Measurements from ENCODE around the gene LMBR1L.

The LMBR1L gene

GRCh38 chr12:49110464-49111155 is at the start of gene LMBR1L:
LMBR1L (minus strand) TSS chr12:49110847; CDS start chr12:49110555, 292 bp downstream.
- peak; percentile 98 for DNase-seq (ENCODE audit: low read depth)
- peak within 1 kb of the TSS; percentile 82 for H3K4me3 ChIP-seq (ENCODE audit: control insufficient read depth, low read depth, low read length)
- peak; percentile 44 for TF ChIP-seq CTCF (conservative IDR thresholded peaks at IDR 0.05; ENCODE audit: control insufficient read depth, insufficient read depth, low read depth, low read length)

- DNase-seq (ENCODE audit: low read depth): no peak
- no peak for TF ChIP-seq CTCF (conservative IDR thresholded peaks at IDR 0.05; ENCODE audit: control insufficient read depth, insufficient read depth, low read depth, low read length)
- no peak overlapping the region for H3K4me3 ChIP-seq (ENCODE audit: control insufficient read depth, low read depth, low read length)
These were observed 49.8 kb upstream of the LMBR1L start for GRCh38 chr12:49160399-49160798.

- no peak overlapping the region for H3K4me3 ChIP-seq (ENCODE audit: control insufficient read depth, low read depth, low read length)
- no peak for DNase-seq (ENCODE audit: low read depth)
- TF ChIP-seq CTCF (conservative IDR thresholded peaks at IDR 0.05; ENCODE audit: control insufficient read depth, insufficient read depth, low read depth, low read length): no peak
These were observed 43.6 kb upstream of the LMBR1L start for GRCh38 chr12:49154221-49154620.

- no peak for TF ChIP-seq CTCF (conservative IDR thresholded peaks at IDR 0.05; ENCODE audit: control insufficient read depth, insufficient read depth, low read depth, low read length)
- no peak overlapping the region for H3K4me3 ChIP-seq (ENCODE audit: control insufficient read depth, low read depth, low read length)
These were observed 36.7 kb upstream of the LMBR1L start for GRCh38 chr12:49147384-49147783.

GRCh38 chr12:49146406-49146805 is 35.8 kb upstream of the LMBR1L start:
- no peak for DNase-seq (ENCODE audit: low read depth)
- no peak for TF ChIP-seq CTCF (conservative IDR thresholded peaks at IDR 0.05; ENCODE audit: control insufficient read depth, insufficient read depth, low read depth, low read length)
- no peak overlapping the region for H3K4me3 ChIP-seq (ENCODE audit: control insufficient read depth, low read depth, low read length)

More at GRCh38 chr12:49147384-49147783, 36.7 kb upstream of the LMBR1L start:
- DNase-seq (ENCODE audit: low read depth): no peak

GRCh38 chr12:49144384-49144783 is 33.7 kb upstream of the LMBR1L start:
- no peak for DNase-seq (ENCODE audit: low read depth)
- no peak overlapping the region for H3K4me3 ChIP-seq (ENCODE audit: control insufficient read depth, low read depth, low read length)
- TF ChIP-seq CTCF (conservative IDR thresholded peaks at IDR 0.05; ENCODE audit: control insufficient read depth, insufficient read depth, low read depth, low read length): no peak
